GM21515 (cell line): ENCODE measurements around the gene KCNK17.

Source experiments
- ATAC-seq: cut with Tn5 transposase; IDR thresholded peaks from one replicate; pipeline ENCODE4 v1.9.1; 2021; ENCODE audit not compliant: unreplicated experiment

Gene KCNK17

DNA sequence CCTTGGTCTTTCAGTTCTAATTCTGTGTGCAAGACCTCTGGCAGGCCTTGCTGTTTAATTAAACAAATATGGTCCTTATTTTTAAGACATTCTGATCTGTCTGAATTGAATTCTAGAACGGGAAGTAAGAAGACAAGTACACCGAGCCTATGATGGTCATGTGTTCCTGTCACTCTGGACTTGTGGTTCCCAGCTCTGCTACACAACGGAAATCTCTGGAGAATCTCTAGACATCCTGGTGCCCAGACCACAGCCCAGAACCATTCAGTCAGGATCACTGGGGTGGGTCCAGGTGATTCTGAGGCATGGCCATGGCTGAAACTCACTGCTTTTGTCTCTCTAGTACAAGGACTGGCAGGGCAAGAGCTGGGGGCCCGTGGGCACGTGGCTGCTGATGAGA is 24.2 kb upstream of the KCNK17 start:
- ATAC-seq: no peak

DNA sequence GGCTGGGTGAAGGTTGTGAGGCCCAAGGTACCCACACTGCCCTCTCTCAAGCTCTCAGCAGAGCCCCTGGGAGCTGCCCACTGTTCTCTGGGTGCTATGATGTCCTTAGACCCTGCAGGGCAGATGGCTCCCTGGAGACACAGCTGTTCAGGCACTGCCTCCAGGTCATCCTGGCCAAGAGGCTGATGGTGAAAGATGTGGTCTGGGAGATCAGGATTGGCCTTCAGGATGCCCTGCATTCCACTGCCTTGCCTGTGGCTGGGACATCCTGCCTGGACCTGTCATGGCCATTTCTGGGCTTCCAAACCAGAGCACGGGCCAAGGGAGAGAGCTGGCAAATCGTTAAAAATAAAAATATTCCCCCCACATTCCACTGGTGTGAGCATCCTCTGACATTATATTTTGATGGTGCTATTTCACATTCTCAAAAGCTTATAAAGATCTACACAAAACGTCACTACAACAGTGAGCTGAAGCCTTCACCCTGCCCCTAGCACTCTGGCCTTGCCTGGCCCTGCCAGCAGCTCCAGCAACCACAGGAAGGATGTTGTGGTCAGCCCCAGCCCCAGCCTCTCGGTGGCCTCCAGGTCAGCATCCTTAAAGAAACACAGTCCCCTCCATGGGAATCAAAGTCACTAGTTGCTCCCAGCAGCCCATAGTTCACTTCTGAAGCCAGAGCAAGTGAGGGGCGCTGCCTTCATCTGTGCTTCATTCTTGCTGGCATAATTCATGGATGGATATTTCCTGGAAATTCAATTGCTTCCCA is 21.7 kb upstream of the KCNK17 start:
- ATAC-seq: no peak

- ATAC-seq: no peak
Measured at GRCh38 chr6:39333644-39334438, 19.6 kb upstream of the KCNK17 start.

- no peak for ATAC-seq
Measured at GRCh38 chr6:39330476-39330875, 16.3 kb upstream of the KCNK17 start.

DNA sequence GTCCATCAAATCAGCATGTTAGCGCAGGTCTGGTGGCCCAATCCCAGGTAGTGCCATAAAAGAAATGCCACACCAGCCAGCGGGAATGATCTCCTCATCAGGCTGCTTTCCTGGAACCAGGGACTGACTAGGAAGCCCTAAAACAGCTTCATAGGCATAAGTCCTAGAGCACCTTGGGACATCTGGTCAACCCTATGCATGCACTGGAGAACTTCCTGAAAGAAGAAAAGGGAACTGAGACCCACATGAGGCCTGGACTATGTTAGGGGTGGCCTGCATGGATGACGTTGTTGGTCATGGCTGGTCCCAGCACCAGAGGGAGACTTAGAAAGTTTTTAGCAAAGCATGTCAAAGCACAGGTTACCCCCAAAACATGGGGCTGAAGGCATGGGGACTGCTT is 15.8 kb upstream of the KCNK17 start:
- no peak for ATAC-seq

- ATAC-seq: no peak
Measured at GRCh38 chr6:39328066-39328465, 13.8 kb upstream of the KCNK17 start.

DNA sequence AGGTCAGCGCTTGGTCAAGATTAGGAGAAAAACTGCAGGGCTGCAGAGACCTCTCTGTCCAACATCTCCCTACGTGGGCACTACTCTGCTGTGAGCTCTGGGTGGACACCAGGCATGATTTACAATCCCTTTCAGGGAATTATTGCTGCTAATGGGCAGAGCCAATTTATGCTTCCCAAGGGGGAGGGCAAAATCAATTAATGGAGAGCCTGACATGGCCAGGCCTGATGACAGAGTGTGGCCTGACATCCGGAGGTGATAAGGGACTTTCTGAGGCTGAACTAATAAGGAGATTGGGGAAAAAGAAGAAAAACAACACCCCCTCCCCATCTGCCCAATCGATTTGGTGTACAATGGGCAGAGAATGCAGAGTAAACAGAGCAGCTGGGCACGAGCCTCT is 13.3 kb upstream of the KCNK17 start:
- no peak for ATAC-seq

DNA sequence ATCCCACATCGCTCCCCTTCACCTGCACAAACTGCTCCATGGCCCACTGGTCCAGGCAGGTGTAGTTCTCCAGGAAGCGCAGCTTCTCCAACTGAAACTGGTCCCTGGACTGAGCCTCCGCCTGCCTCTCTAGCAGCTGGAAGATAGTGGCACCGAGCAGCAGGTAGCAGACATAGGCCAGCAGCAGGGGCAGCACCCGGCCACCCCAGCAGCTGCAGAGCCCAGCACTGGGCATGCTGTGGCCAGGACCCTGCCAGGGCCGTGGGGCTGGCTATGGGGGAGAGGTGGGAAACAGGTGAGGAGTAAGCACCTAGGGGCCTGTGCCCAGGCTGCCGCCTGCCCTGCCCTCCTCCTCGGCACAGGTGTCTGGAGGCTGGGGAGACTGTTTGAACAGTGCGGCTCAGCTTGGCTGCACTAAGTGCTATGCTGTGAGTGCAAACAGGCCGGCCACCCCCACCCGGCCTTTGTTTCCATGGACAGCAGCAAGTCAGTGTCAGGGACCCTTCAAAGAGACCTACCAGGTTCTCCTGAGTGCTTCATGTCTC is 8.2 kb upstream of the KCNK17 start, which contains the start of gene KCNK16:
Gene KCNK16, minus strand, starts transcription at position 397 of the 545 bp plus-strand sequence. Its CDS starts 162 bp downstream, at position 235.
- no peak for ATAC-seq

DNA sequence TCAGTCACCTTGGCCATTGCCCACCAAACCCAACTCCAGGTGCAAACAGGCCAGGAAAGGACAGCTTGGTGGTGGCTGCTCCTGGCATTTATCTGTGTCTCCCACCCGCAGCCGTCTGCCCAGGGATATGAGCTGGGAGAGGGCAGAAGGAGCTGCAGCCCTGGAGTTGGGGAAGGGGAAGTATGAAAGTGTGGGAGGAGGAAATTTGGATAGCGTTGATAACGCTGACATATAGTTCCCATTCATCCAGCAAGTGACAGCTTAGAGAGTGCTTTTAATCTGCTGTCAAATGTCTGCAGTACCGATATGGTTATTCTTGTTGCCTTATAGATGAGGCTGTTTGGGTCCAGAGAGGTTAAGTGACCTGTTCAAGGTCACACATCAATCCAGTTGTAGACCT is 7.5 kb upstream of the KCNK17 start:
- ATAC-seq: no peak

- ATAC-seq: no peak
Measured at GRCh38 chr6:39320363-39320984, 6.3 kb upstream of the KCNK17 start.

GRCh38 chr6:39319621-39320362 is 5.6 kb upstream of the KCNK17 start:
- no peak for ATAC-seq

DNA sequence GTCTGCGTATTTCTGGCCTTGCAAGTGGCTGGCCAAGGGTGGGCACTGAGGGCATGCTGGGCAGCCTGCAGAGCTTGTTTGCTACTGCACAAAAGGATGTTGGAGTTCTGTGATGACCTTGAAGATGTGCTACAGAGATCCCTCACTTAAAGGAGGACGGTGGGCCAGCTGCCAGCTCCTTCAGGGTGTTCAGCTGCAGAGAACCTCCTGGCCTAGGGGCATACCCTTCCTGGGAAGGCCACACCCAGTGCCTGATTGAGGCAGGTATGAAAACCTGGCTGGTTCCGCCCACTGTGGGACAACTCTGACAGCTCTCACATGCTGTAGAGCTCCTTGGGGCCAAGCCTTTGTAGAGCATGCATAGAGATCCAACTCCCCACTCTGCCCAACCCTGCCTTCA is 3.0 kb upstream of the KCNK17 start:
- no peak for ATAC-seq

DNA sequence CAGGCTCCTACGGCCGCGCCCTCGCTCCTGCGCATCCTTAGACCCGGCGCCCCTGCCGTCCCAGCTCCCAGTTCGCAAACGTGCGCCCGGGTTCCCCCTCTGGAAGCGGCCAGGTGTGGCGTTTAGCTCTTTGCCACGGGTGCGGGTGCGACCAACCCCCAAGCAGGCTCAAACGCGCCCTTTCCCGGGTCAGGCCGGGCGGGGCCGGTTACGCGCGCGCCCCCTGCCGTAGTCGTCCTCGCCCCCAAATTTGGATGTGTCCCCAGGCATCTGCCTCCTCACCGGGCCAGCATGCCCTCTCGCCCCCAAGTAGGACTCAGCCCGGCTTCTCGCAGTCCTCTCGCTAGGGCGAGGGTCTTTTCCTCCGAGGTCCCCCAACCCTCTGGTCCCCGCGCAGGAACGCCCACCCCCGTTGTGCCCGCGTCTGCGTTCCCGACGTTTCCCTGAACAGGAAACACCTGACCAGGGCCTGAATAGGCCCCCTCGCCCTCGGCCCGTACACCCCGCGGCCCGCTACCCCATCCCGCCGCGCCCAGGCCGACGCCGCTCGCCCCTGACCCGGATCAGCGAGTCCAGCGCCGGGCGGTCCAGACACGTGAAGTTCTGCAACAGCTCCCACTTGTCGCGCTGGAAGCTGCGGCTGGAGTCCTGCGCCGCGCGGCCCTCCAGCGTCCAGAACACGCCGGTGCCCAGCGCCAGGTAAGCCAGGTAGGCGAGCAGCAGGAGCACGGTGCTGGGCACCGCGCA is 520 bp downstream of the KCNK17 start:
- ATAC-seq: no peak

DNA sequence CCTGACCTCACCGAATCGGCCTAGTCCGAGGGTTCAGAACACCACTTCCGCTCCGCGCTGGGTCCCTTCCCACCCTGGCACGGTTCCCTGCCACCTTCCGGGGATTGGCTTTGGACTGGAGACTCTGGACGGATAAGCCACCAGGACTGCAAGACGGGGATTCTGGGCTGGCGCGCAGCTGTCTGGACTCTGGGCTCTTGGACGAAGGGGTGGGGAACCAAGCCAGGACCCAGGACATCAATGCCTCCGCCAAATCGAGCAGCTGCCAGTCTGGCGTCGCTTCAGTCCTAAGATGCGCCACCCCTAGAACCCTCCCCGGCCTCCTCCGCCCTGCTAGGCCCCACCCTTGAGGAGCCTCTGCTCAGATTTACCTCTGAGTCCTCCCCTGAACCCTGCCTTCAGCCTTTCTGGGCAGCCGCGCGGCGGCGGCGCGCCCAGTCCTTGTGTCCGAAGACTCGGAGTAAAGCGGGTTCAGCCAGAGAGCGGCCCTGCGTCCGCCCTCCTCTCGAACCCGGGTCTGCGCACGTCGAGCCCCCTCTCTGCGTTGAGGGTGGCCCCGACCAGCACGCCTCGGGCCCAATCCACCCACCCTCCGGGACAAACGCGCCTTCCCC is 1.2 kb downstream of the KCNK17 start:
- ATAC-seq: no peak

DNA sequence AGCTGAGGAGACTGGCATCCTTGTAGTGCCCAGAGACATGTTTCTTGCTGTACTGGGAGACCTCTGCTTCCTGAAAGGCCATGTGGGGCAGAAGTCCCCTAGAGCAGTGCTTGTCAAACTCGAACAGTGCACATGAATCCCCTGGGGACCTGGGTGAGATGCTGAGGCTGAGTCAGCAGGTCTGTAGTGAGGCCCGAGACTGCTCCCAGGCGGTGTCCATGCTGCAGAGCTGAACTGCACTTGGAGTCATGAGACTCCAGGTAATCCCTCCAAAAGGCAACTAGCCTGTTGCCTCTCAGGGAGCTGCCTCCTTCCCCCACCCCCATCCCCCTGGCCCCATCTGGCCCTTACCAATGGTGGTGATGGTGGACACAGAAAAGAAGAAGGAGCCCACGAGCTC is 3.7 kb downstream of the KCNK17 start:
- ATAC-seq: no peak

DNA sequence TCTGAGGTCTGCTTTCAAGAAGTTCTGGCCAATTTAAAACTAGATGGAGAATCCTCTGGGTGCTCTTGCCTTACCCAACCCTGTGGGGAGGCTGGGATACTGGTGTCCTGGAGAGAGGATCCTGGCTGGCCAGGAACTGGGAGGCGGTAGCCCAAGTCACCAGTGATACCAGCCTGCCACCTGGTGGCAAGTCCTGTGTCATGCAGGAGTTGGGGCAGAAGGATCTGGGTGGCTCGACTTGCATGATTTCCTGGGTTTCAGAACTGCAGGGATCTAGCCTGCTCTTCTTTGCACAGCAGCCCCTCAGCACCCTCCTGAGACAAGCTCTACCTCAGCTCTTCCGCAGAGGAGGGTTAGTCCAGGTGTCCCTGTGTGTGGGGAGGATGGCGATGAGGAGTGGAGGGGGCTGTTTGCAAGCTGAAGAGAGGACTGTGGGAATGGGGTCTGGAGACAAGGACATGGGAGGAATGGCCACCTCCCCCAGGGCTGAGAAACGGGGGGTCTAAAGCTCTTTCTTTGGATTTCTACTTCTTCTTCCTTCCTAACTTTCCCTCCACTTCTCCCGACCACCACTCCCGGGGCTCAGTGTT is 4.2 kb downstream of the KCNK17 start:
- ATAC-seq: no peak

DNA sequence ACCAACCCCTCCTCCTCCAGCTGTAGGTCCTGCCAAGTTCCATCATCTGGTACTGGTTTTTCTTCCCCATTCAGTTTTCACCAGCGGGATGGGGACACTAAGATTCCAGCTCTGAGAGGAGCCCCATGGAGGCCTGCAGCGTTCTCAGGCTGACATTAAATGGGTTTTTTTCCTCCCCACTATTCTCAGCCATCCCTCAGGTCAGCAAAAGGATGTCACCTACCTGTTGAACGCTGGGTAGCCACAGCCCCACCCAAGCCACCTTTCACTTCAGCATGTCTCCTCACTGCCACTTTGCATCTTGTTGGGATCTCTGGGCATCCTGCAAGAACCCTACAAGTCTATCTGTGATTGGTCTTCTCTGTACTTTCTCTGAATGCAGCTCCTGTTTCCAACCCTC is 6.8 kb downstream of the KCNK17 start:
- no peak for ATAC-seq

DNA sequence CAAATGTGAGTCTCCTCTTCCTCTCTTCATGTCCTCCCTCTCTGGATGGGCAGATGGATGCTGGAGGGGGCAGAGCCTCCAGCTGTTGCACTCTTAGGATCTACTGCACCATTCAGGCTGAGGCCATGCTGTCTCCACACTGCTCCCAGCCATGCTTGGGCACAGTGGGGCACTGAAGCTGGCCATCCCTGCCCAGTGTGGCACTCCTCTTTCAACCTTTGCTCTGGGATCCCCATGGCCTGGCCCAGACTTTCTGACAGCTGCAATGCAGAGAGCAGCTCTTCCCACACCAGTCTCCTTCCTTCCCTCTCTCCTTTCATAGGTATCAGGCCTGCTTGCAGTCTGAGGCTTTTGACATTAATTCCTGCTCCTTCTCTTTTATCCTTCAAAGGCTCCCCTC is 9.3 kb downstream of the KCNK17 start:
- ATAC-seq: no peak

DNA sequence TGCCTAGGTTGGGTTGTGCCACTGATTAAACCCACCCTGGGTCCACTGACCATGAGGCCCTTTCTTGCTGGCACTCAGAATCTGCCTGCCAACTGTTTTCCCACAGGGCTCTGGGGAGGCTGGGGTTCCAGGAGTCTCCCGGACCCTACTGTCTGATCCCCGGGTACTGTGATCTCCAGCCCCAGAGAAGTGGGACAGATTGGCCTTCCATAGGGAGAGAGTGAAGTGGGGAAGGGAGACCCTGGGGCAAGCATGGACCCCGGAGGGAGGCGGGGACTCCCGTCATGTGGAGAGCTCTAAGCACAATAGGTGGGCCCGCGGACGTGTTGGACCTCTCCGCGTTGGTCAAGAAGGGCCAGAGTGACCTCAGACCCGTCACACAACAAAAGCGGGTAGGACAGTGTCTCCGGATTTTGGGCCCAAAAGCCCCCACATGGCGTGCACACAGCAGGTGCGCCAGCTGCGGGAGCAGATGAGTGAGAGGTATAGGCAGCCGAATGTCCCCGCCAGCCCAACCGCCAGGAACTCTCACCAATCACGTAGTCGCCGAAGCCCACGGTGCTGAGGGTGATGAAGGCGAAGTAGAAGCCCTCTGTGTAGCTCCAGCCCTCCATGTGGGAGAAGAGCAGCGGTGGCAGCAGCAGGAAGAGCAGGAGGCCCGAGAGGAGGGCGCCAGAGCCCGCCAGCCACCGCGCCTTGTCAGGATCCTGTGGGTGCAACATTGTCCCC is 10.6 kb downstream of the KCNK17 start:
- no peak for ATAC-seq
